ENCODE data around the gene EDC3.

Gene EDC3

DNA sequence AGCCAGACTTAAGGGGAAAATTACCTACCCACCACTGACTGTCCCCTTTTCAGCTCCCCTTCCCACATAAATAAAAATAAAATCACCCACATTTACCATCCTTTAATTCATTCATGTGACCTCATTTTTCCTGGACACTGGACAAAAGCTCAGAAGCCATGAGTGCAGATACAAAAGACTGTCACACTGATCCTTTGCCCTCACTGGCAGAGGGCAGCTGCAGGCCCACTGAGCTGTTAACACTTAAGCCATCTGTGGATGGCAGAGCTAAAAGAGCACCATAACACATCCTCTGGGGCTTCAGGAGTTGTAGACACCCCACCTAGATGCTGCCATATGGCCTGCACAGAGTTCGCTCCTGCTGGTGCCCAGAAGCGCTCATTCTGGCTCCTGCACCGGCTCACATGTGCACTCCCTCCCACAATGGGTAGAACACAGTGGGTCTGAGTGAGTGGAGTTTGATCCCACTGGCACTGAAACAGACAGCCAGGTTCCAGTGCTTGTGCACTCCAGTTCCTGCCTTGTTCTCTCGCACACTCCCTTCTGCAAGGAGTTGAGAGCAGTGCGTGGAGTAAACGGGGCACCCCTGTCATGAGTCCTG is 38.8 kb downstream of the EDC3 start:
- Histone ChIP-seq H3K4me1 (ENCODE audit: control insufficient read depth in 1 of 2, insufficient read depth in 2 of 2, low read length in 2 of 2) (peaks cover 35 to 39% of the 10 kb centered on the region in 2 donors), H3K36me3 (ENCODE audit: control insufficient read depth in 1 of 2, insufficient read depth in 2 of 2, low read length in 2 of 2) (peaks cover 6 to 10% of the 10 kb centered on the region in 2 donors), H3K27ac (ENCODE audit: low read depth, low read length) (no peak overlapping the region), H3K9me3 (ENCODE audit: control insufficient read depth in 1 of 2, low read length in 2 of 2) (no peaks in the 10 kb centered on the region), H3K4me3 (ENCODE audit: low read depth in 1 of 2, low read length in 2 of 2) (no peak overlapping the region), H3K9ac (ENCODE audit: low read depth in 1 of 2, low read length in 2 of 2) (no peak overlapping the region), H3K27me3 (ENCODE audit: control insufficient read depth in 1 of 2, insufficient read depth in 2 of 2, low read length in 2 of 2) (no peaks in the 10 kb centered on the region)

DNA sequence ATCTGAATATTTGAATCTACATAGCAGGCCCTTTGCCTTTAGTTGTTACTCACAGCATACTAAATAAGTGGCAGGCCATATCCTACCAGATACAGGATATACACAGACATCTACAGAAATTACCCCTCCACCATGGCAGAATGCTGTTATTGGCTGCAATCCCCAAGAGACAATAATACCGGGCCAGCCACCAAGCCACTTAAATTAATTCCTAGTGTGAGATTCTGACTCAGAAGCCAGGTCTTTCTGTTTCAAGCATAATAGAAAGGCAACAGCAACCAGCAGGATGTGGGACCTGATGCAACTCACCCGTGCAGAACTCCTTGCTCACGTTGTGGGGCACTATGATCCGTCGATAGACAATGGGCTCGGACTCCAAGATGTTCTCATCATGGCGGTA is 40.4 kb downstream of the EDC3 start:
- Histone ChIP-seq H3K9ac (ENCODE audit: low read depth in 1 of 2, low read length in 2 of 2) (no peak overlapping the region), H3K4me3 (ENCODE audit: low read depth in 1 of 2, low read length in 2 of 2) (no peak overlapping the region), H3K27me3 (ENCODE audit: control insufficient read depth in 1 of 2, insufficient read depth in 2 of 2, low read length in 2 of 2) (no peaks in the 10 kb centered on the region), H3K27ac (ENCODE audit: low read depth, low read length) (no peak overlapping the region), H3K36me3 (ENCODE audit: control insufficient read depth in 1 of 2, insufficient read depth in 2 of 2, low read length in 2 of 2) (peaks cover 6 to 13% of the 10 kb centered on the region in 2 donors), H3K4me1 (ENCODE audit: control insufficient read depth in 1 of 2, insufficient read depth in 2 of 2, low read length in 2 of 2) (peaks cover 33 to 37% of the 10 kb centered on the region in 2 donors), H3K9me3 (ENCODE audit: control insufficient read depth in 1 of 2, low read length in 2 of 2) (no peaks in the 10 kb centered on the region)

DNA sequence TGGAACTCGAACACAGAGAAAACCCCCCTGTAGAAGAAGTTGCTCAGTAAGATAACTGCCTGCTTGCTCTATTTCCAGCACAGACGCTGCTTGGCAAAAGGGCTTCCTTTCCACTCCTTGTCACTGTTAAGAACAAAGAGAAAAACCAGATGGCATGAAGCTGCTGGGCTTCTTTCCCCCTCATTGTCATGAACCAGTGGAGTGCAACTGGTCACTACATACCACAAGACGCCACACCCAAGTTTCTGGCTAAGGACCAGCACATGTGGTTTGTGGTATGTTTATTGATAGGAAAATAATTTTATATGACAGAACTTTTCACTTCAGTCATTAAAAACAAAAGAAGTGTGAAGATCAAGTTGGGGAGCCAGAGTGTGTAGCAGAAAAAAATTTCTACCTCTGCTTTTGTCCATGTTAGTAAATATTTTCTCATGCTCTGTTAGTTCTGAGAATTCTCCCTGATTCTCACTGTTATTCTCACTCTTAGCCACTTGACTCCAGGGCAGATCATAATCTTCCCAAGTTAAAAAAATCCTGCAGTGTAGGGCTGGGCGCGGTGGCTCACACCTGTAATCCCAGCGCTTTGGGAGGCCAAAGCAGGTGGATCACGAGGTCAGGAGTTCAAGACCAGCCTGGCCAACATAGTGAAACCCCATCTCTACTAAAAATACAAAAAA is 42.3 kb downstream of the EDC3 start:
- H3K9ac ChIP-seq (ENCODE audit: low read depth in 1 of 2, low read length in 2 of 2) = no peak overlapping the region
- H3K9me3 ChIP-seq (ENCODE audit: control insufficient read depth in 1 of 2, low read length in 2 of 2) = no peaks in the 10 kb centered on the region
- no peaks in the 10 kb centered on the region for H3K27me3 ChIP-seq (ENCODE audit: control insufficient read depth in 1 of 2, insufficient read depth in 2 of 2, low read length in 2 of 2)
- H3K27ac ChIP-seq (ENCODE audit: low read depth, low read length) = no peak overlapping the region
- H3K4me3 ChIP-seq (ENCODE audit: low read depth in 1 of 2, low read length in 2 of 2) = no peak overlapping the region
- H3K4me1 ChIP-seq (ENCODE audit: control insufficient read depth in 1 of 2, insufficient read depth in 2 of 2, low read length in 2 of 2) = peaks cover 33 to 37% of the 10 kb centered on the region in 2 donors
- peaks cover 6 to 13% of the 10 kb centered on the region in 2 donors for H3K36me3 ChIP-seq (ENCODE audit: control insufficient read depth in 1 of 2, insufficient read depth in 2 of 2, low read length in 2 of 2)

DNA sequence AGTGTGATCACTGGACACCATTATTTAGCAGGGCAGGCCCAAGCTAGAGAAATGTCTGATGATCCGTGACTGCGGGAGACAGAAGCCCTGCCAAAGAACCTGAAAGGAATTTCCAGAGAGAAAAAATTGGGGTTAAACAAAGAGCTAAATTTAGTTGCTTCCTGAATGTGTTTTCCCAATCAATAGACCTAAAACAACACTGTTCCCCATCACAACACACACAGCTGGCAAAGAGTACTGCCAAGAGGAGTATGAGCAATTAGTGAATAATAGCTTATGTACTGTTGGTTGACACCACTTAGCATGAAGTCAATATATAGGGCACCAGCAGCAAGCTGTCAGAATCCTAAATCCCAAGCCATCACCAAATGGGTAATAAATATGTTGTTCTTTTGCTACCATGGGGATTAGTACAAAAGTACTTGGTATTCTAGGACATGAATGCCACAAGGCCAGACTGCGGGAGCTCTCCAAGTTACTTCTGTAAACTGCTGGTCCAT is 44.5 kb downstream of the EDC3 start:
- Histone ChIP-seq H3K36me3 (ENCODE audit: control insufficient read depth in 1 of 2, insufficient read depth in 2 of 2, low read length in 2 of 2) (peaks cover 6 to 9% of the 10 kb centered on the region in 2 donors), H3K9ac (ENCODE audit: low read depth in 1 of 2, low read length in 2 of 2) (no peak overlapping the region), H3K27ac (ENCODE audit: low read depth, low read length) (no peak overlapping the region), H3K9me3 (ENCODE audit: control insufficient read depth in 1 of 2, low read length in 2 of 2) (no peaks in the 10 kb centered on the region), H3K27me3 (ENCODE audit: control insufficient read depth in 1 of 2, insufficient read depth in 2 of 2, low read length in 2 of 2) (no peaks in the 10 kb centered on the region), H3K4me3 (ENCODE audit: low read depth in 1 of 2, low read length in 2 of 2) (no peak overlapping the region), H3K4me1 (ENCODE audit: control insufficient read depth in 1 of 2, insufficient read depth in 2 of 2, low read length in 2 of 2) (peaks cover 19 to 22% of the 10 kb centered on the region in 2 donors)

DNA sequence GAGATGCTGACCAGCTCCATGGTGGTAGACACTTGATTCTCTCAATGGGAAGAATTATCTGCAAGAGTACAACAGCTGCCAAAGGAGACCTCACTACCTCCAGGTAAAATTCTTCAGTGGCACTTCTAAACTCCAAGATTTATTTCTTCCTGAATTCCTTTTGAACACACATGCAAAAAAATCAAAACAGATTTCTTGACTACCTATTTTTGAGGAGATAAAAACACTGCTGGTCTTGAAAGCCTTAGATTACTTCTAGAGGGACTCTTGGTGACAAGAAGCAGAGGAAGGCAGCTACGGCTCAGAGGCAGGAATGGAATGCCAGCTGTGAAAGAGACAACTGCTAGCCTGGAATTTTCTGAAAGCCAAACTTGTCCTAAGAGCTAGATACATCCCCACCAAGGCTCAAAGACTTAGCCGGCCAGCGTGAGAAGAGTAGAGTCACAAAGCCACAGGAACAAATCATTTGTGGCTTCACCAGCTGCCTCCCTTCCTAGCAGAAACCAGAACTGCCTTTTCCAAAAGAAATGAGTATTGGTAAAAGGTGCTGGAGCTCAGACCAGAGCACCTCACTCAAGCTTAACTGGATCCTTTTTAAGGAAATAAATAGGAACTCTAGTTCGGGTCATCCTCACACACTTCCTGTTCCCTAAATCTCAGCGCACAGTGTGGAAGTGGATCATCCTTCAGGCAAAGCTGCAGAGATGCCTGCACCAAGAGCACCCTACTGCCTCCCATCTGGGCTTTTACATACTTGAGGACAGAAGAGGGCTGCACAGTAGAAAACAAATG is 47.6 kb downstream of the EDC3 start:
- Histone ChIP-seq H3K27me3 (ENCODE audit: control insufficient read depth in 1 of 2, insufficient read depth in 2 of 2, low read length in 2 of 2) (no peaks in the 10 kb centered on the region), H3K36me3 (ENCODE audit: control insufficient read depth in 1 of 2, insufficient read depth in 2 of 2, low read length in 2 of 2) (peaks cover 0 to 6% of the 10 kb centered on the region in 2 donors), H3K4me3 (ENCODE audit: low read depth in 1 of 2, low read length in 2 of 2) (no peak overlapping the region), H3K9me3 (ENCODE audit: control insufficient read depth in 1 of 2, low read length in 2 of 2) (no peaks in the 10 kb centered on the region), H3K9ac (ENCODE audit: low read depth in 1 of 2, low read length in 2 of 2) (no peak overlapping the region), H3K27ac (ENCODE audit: low read depth, low read length) (no peak overlapping the region), H3K4me1 (ENCODE audit: control insufficient read depth in 1 of 2, insufficient read depth in 2 of 2, low read length in 2 of 2) (peaks cover 12 to 18% of the 10 kb centered on the region in 2 donors)

DNA sequence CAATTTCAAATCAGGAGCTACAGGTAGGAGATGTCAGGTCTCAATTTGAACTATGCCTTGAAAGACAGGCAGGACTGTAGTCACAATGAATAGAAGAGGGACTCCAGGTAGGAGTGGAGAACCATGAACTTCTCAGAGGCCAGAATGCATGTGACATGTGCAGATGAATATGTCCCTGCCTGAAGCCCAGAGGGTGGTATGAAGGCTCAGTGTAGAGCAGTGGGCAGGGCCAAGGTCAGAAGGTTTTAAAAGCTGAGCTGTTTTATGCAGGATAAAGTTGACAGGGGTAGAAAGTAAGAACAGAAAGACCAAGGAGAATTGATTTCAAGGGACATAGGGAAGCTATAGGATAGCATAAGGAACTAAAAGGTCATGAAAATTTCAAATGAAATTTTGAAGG is 49.3 kb downstream of the EDC3 start:
- no peak overlapping the region for H3K4me3 ChIP-seq (ENCODE audit: low read depth in 1 of 2, low read length in 2 of 2)
- no peaks in the 10 kb centered on the region for H3K27me3 ChIP-seq (ENCODE audit: control insufficient read depth in 1 of 2, insufficient read depth in 2 of 2, low read length in 2 of 2)
- peaks cover 28 to 34% of the 10 kb centered on the region in 2 donors for H3K4me1 ChIP-seq (ENCODE audit: control insufficient read depth in 1 of 2, insufficient read depth in 2 of 2, low read length in 2 of 2)
- H3K9ac ChIP-seq (ENCODE audit: low read depth in 1 of 2, low read length in 2 of 2) = no peak overlapping the region
- H3K27ac ChIP-seq (ENCODE audit: low read depth, low read length) = no peak overlapping the region
- peaks cover 0 to 7% of the 10 kb centered on the region in 2 donors for H3K36me3 ChIP-seq (ENCODE audit: control insufficient read depth in 1 of 2, insufficient read depth in 2 of 2, low read length in 2 of 2)
- H3K9me3 ChIP-seq (ENCODE audit: control insufficient read depth in 1 of 2, low read length in 2 of 2) = no peaks in the 10 kb centered on the region

DNA sequence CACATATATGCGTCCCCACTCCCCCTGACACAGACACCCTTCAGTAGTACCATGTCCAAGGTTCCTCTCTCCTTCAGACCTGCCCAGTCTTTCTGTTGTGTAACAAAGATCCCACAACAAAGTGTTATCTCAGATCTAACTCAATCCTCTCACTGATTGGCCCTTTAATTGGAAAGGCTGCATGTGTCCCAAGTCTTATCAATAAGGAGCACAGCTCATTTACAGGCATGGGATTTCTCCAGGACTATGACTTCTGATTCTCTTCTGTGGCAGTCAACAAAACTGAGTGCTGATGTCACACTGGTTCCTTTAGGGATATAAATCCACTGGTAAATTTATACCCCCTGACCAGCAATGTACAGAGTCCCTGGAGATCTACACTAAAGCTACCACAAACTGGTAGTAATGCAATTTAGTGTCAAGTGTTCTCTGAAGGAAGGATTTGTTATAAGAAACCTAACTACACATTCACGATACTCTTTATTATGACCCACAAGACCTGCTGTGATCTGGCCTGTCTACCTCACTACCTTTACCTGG is 52.1 kb downstream of the EDC3 start:
- Histone ChIP-seq H3K4me1 (ENCODE audit: control insufficient read depth in 1 of 2, insufficient read depth in 2 of 2, low read length in 2 of 2) (peaks cover 31 to 45% of the 10 kb centered on the region in 2 donors), H3K4me3 (ENCODE audit: low read depth in 1 of 2, low read length in 2 of 2) (peak overlapping the region; percentile 29 to 45), H3K9ac (ENCODE audit: low read depth in 1 of 2, low read length in 2 of 2) (peak overlapping the region in 1 of 2 donors; percentile 16), H3K27ac (ENCODE audit: low read depth, low read length) (peak overlapping the region; percentile 36), H3K36me3 (ENCODE audit: control insufficient read depth in 1 of 2, insufficient read depth in 2 of 2, low read length in 2 of 2) (peaks cover 5 to 23% of the 10 kb centered on the region in 2 donors), H3K27me3 (ENCODE audit: control insufficient read depth in 1 of 2, insufficient read depth in 2 of 2, low read length in 2 of 2) (no peaks in the 10 kb centered on the region), H3K9me3 (ENCODE audit: control insufficient read depth in 1 of 2, low read length in 2 of 2) (no peaks in the 10 kb centered on the region)

DNA sequence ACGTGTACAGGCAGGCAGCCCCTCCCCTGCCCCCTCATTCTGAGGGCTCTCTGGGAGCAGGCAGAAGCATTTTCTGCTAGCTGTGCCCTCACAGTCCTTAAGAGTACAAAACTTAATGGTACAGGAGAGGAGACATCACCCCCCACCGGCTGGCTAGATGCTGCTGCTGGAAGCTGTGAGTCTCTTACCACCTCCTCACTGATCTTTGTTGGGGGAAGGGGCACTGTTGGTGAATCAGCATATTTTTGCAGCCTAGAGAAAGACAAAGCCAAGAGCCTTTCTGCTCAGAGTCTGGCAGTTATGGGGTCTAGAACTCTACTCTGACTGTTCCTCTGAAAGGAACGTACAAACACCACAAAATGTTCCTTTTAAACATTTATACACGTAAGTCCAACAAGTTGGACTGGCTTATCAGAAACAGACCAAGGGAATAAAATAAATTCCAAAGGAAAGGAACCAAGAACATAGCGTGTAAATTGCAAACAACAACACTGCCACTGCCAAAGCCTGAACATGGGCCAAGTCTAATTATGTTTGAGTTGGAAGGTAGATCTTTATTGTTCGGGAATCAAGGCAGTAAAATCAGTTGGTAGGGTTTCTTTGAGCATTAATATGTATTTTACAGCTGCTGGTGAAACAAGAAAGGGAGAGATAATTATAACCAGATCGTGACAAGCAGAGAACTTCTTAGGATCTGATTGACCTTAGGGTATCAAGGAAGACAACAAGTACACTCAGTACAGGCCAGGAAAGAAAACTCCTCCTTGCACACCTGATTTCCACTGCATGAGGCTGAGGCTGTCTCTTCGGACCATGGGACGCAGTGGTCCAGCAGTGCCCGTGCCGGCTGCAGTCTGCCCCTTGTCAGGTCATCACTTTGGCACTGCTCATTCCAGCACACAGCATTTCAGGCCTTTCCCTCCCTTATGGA is 52.8 kb downstream of the EDC3 start:
- peak overlapping the region; percentile 58 for H3K27ac ChIP-seq (ENCODE audit: low read depth, low read length)
- H3K36me3 ChIP-seq (ENCODE audit: control insufficient read depth in 1 of 2, insufficient read depth in 2 of 2, low read length in 2 of 2) = peaks cover 5 to 24% of the 10 kb centered on the region in 2 donors
- peaks cover 31 to 45% of the 10 kb centered on the region in 2 donors for H3K4me1 ChIP-seq (ENCODE audit: control insufficient read depth in 1 of 2, insufficient read depth in 2 of 2, low read length in 2 of 2)
- H3K27me3 ChIP-seq (ENCODE audit: control insufficient read depth in 1 of 2, insufficient read depth in 2 of 2, low read length in 2 of 2) = no peaks in the 10 kb centered on the region
- no peaks in the 10 kb centered on the region for H3K9me3 ChIP-seq (ENCODE audit: control insufficient read depth in 1 of 2, low read length in 2 of 2)
- H3K9ac ChIP-seq (ENCODE audit: low read depth in 1 of 2, low read length in 2 of 2) = peak overlapping the region; percentile 3 to 28
- peak overlapping the region; percentile 29 to 45 for H3K4me3 ChIP-seq (ENCODE audit: low read depth in 1 of 2, low read length in 2 of 2)

DNA sequence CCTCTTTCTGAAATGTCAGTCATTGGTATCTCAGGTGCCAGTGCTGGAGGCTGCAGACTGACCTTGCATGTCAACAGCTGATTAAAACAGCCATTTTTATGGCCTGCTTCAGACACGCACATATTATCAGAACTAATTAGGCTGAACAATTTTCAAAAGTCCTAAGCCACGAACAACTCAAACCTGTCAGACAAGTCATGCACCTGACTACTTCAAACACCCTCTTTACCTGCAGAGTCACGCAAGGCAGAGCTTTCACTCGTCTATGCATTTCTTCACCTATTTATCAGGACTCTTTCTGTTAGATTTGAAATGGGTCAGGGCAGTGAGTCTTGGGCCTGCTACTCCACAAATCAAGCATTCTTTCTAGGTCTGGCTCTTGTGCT is 53.5 kb downstream of the EDC3 start:
- Histone ChIP-seq H3K27me3 (ENCODE audit: control insufficient read depth in 1 of 2, insufficient read depth in 2 of 2, low read length in 2 of 2) (no peaks in the 10 kb centered on the region), H3K27ac (ENCODE audit: low read depth, low read length) (peak overlapping the region; percentile 58), H3K9ac (ENCODE audit: low read depth in 1 of 2, low read length in 2 of 2) (peak overlapping the region; percentile 3 to 28)

More for the DNA sequence above, 53.5 kb downstream of the EDC3 start:
- peaks cover 31 to 45% of the 10 kb centered on the region in 2 donors for H3K4me1 ChIP-seq (ENCODE audit: control insufficient read depth in 1 of 2, insufficient read depth in 2 of 2, low read length in 2 of 2)
- H3K36me3 ChIP-seq (ENCODE audit: control insufficient read depth in 1 of 2, insufficient read depth in 2 of 2, low read length in 2 of 2) = peaks cover 5 to 25% of the 10 kb centered on the region in 2 donors
- H3K9me3 ChIP-seq (ENCODE audit: control insufficient read depth in 1 of 2, low read length in 2 of 2) = no peaks in the 10 kb centered on the region
- peak overlapping the region; percentile 7 to 45 for H3K4me3 ChIP-seq (ENCODE audit: low read depth in 1 of 2, low read length in 2 of 2)

Data from duodenal mucosa (tissue), 2 donors.